HG02840 (cell line): ENCODE data around the gene FAM237A.

Experiments
- ATAC-seq: cut with Tn5 transposase; IDR thresholded peaks from one replicate; pipeline ENCODE4 v1.9.1; 2021; ENCODE audit warnings: mild to moderate bottlenecking, moderate library complexity, moderate number of reproducible peaks; ENCODE audit not compliant: unreplicated experiment, low FRiP score

The FAM237A gene

DNA sequence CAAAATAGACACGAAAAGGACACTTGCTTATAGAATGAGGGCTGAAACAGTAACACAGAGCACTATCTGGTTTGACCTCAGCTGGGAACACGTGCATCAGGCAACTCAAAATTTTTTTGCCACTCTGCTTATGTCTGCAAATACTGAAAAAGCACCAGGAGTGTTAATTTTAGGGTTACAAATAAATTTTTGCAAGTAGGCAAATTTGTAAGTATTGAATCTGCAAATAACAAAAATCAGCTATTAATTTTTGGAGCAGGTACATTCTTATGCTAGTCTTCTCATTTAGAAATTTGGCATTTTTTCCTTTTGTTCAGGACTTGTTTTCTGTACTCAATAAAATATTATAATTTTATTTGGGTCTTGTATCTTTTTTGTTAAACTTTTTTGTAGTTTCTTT is 46.2 kb downstream of the FAM237A start:
- ATAC-seq = no peak

DNA sequence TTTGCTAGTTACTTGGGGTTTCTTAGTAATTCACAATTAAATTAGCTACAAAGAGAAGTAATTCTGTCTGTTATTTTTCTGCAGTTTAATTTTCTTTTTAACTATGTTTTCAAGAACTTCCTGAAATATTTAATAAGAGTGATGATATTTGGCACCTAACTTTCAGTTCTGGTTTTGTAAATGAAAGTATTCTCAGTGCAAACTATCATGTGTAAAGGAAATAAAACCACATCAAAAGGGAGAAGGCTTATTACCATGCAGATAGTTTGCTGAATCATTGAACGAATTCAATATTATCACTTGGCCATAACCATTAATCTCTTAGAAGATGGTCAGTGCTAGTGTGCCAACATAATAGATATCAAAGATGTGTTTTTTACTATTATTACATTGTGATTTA is 46.7 kb downstream of the FAM237A start:
- ATAC-seq = no peak

DNA sequence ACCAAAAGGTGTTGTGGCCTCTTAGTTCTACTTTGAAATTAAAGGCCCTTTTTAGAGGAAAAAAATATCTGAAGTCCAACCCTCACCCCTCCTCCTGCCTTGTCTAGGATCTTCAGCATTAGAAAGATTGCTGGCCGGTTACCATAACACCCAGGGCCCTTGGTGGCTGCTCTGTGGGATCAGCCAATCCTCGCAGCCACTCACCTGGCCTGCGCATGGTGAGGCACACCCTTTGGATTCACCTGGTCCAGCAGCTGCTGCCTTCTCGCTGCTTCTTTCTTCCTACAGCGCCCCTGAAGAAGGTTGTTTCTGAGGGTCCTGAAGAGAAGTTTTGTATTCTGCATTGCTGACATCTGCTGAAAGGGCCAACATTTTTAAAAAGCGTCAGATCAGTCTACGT is 50.7 kb downstream of the FAM237A start:
- no peak for ATAC-seq

GRCh38 chr2:206693399-206694137 is 51.3 kb downstream of the FAM237A start:
- no peak for ATAC-seq

DNA sequence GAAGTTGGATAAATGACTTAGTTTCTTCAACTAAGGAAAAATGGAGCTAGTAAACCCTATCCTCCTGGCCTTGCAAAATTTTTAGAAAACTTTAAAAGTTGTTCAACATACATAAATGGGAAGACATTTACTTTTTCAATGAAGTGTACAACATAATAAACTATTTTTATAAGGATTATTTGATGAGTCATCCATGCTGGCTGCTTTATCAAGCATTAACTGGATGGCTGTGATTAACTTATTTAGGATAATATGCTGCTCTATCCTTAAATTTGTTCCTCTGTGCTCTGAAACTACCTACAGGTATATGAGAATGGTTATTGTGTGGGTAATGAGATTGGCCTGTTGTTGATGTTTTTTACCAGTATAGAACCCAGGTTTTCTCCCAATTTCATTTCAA is 54.6 kb downstream of the FAM237A start:
- ATAC-seq = no peak

GRCh38 chr2:206698811-206699210 is 56.5 kb downstream of the FAM237A start:
- no peak for ATAC-seq
